Activated naive CD4-positive, alpha-beta T cell treated with anti-CD3 and anti-CD28 coated beads, Interleukin-2, amount 50 U/mL, for 16 hours (primary cell): ENCODE data around the gene SMARCA2.

Experiments used
- DNase-seq: peaks from one replicate; pipeline ENCODE4 v3.0.0-alpha.2; 2020

The SMARCA2 gene

GRCh38 chr9:2227144-2227867 is 212.2 kb downstream of the SMARCA2 start:
- DNase-seq, result no peak

DNA sequence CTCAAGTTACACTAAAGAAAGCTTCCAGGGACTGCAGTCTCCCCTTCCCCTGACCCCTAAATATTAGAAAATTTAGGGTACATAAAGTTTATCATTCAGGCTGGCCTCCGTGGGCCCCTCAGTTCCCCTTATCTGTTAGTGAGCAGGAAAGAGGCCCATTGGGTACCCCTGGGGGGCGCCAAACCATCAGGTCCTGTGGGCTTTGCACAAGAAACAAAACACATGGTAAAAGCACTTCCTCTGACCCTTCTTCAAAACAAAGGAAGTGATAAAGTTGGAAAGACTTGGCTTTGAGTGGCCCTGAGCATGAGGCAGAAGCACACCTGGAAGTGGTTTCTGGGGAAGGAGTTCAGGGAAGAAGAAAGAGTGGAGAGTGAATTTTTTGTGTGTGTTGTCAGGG is 213.0 kb downstream of the SMARCA2 start:
- no peak for DNase-seq

DNA sequence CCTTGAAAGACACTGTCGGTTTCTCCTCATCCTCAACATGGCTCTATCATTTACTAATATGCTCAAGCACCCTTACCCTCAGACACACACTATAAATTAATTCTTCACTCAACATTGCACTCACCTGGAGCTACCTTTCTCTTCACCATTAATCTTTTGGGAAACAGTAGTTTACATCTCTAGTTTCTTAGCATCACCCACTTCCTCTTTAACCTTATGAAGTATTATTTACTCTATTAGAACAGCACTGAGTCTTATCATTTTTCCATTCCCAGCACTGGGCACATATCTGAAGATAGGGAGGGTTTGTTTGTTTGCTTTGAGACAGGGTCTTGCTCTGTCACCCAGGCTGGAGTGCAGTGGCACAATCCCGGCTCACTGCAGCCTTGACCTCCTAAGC is 213.5 kb downstream of the SMARCA2 start:
- no peak for DNase-seq

DNA sequence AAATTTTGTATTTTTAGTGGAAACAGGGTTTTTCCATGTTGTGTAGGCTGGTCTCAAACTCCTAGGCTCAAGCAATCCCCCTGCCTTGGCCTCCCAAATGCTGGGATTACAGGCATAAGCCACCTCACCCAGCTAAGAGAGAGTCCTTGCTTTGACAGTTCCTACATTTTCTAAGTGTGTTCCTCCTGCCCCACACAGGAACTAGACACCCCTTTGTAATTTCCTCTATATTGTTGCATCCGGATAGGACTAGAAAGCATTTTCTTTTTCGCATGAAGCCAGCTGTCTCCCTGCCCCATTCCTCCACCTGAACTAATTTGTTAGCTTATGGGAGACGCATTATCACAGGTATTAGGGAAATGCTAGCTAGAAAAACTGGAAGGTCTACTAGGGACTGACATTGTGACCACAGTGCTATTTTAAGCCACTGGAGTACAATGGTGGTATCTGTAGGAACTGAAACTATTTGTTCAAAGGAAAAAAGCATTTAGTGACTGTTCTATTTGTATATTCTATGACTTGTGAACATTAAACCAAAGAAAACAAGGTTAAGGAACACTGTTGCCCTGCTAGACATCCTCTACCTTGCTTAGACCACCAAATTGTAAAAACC is 214.1 kb downstream of the SMARCA2 start:
- DNase-seq, result no peak

DNA sequence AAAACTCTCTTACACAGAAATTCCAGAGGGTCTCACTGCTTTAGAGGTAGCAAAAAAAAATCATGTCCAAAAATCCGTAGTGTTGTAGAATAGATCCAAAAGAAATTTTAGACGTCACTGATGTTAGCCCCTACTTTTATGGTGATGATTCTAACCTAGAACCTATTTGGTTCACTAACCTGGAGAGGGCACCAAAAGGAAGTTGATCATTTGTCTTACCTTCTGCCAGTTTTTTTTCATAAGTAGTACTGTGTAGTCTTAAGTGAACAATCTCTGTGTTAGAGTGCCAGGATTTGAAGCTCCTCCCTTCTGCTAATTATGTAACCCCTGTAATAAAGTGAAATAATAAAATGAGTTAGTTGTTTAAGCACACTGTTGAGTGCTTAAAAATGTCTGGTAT is 215.2 kb downstream of the SMARCA2 start:
- DNase-seq, result no peak

DNA sequence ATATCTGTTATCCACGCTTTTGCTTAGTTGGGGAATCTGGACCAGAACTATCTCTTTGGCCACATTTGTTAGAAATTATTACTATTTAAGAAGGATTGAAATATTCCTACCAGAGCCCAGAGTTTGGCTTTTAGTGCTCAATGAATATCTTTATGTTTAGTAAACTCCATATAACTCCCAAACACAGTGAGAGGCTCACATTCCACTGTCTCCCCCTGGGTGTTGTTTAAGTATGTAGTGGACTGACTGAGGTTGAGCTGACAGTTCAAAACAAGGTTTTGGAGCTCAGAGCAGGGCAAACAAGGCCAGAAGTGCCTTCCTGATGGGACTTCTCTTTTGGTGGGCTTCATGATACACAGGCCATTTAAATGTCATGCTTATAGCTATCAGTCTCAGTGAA is 216.0 kb downstream of the SMARCA2 start:
- DNase-seq, result no peak

- no peak for DNase-seq
These were observed 216.7 kb downstream of the SMARCA2 start for GRCh38 chr9:2231829-2232228.

GRCh38 chr9:2233274-2233673 is 218.1 kb downstream of the SMARCA2 start:
- DNase-seq, result no peak

GRCh38 chr9:2234371-2234893 is 219.3 kb downstream of the SMARCA2 start:
- DNase-seq, result no peak

DNA sequence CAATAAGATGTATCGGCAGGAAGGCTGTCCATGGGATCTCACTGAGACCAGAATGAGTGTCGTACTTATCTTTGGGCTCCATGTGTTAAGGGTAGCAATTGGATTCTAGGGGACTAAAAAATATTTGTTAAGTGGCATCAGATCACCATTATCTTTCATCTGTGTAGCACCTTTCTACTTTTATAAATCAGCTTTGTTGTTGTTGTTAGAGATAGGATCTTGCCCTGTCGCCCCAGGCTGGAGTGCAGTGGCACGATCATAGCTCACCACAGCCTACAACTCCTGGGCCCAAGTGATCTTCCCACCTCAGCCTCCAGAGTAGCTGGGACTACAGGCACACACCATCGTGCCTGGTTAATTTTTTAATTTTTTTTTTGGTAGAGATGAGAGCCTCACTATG is 220.5 kb downstream of the SMARCA2 start:
- no peak for DNase-seq

DNA sequence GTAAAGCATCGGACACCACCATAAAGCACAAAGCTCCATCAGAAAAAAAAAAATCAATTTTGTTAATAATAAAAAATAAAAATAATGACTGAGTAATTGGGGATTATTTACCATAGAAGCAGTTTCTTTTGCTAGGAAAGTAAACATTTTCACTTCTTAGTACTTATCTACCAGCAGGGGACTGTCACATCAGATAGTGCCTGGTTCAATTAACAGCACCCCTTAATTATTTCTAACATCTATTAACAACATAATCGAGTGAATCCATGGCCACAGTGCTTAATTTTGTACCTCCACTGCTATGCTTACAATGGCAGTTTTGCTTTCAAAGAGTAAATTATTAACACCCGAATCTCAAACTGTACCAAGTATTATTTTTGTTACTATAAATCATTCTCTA is 221.7 kb downstream of the SMARCA2 start:
- DNase-seq, result no peak

DNA sequence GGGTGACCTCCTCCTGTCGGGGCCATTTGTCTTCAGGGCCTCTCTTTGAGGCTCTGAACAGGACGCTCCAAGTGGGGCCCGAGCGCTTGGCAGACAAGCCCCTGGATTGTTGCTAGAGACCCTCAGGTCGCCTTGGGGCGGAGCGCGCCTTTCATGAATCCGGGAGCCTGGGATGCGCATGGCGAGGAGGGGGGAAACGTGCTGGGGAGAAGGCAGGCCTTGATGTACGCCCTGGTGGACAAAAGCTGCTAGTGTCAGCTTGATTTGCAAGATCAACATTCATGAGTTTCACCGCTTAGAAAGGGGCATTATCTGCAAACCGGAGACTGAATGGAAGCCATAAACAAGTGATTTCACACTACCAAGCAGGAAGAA is 226.3 kb downstream of the SMARCA2 start:
- no peak for DNase-seq

DNA sequence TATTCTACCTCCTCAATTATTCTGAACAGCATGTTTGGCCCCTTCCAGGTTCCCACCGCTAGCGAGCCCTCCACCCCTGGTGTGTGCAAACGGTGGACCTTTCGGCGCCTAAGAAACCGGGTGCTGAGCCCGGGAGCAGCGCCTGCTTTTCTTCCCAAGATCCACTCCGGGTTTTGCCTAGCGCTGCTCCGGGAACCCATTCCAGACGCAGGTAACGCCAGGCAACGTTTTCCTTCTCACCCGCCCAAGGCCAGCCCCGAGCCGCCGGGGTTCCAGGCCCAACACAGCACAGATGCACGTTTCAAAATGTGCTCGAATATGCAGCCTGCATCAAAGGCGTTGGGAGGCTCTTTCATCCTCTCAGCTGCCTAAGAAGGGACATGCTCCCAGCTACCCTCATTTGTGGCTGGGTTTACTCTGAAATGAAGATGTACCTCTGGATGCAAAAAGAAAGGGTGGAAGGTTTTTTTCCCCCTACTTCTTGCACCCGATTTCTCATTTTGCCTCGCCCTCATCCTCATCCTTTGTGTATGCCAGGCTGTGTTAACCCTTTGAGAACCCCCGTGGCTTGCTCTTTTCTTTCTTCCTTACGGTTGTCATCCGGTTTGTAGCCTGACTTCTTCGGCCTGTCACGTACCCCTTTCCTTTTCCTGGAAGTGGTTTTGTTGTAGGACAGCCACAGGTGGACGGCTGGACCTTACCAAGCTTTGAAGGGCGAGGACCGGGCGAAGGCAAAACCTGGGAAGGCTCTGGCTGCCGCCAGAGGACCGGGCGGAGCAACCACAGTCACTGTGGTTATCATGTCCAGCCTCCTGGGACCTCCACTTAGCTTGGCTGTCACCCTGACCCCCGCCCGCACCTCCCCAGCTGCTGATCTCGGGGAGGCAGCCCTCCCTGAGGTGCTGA is 226.9 kb downstream of the SMARCA2 start:
- DNase-seq, result peak; percentile 59

GRCh38 chr9:2242831-2243330 is 227.7 kb downstream of the SMARCA2 start:
- DNase-seq, result no peak
